Measurements from ENCODE around the gene CHRNA4.
"Not testable (repeated sequence)": the region's sequence is repeated elsewhere in the genome, so short reads cannot be mapped to it uniquely, and the experiment has no call there.

CHRNA4 gene

DNA sequence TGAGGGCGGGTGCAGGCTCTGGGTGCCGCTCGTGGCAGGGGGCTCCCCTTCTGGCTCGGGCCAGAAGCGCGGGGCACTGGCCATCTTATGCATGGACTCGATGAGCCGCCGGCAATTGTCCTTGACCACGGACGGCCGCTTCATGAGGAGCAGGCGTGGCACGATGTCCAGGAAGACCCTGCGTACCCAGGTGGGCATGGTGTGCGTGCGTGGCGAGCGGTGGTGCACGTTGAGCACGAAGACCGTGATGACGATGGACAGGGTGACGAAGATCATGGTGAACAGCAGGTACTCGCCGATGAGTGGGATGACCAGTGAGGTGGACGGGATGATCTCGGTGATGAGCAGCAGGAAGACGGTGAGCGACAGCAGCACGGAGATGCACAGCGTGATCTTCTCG lies 11.0 kb downstream of the CHRNA4 start:
- no peak for DNase-seq (ENCODE audit: low read depth, low spot score)

DNA sequence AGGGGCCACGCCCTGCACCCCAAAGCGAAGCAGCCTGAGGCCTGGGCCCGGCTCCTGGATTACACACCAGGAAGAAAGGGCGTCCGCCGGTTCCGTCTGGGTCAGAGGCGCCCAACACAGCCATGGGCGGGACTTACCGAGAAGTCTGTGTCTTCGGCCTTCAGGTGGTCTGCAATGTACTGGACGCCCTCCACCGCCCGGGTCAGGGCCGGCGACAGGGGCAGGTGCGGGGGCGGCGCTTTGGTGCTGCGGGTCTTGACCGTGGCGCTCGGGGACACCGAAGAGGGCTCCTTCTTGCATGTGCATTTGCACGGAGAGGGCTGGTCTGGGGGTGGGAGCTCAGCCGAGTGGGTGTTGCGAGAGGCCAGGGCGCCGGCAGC lies 11.6 kb downstream of the CHRNA4 start:
- DNase-seq (ENCODE audit: low read depth, low spot score), result no peak

DNA sequence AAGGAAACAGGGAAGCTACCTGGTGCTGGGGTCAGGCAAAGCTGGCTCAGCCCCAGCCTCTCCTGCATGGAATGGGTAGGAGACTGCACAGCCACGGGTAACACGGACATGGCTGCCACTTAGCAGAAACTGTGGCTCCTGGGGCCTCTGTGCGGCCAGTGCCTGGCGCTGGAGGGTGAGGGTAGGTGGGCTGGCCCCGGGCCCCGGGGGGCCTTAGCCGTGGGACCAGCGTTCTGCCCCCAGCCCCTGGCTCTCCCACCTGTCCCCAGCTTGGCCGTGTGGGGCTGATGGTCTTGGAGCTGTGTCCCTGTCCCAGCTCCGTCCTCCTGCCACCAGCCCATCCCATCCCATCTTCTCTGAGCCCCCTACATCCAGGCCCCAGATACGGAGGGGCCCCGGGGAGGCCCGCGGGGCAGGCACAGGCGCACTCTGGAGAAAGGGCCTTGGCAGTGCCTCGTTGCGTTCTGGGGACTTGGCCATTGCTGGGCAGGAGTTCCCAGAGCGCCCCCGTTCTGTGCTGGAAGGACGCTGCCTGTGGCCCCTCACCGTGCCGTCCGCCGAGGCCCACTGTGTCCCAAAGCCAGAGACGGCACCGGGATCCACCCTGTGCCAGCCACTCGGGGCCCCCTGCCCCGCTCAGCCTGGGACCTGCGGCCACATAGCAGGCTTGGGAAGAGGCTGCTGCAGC lies 12.2 kb downstream of the CHRNA4 start:
- no peak for DNase-seq (ENCODE audit: low read depth, low spot score)

DNA sequence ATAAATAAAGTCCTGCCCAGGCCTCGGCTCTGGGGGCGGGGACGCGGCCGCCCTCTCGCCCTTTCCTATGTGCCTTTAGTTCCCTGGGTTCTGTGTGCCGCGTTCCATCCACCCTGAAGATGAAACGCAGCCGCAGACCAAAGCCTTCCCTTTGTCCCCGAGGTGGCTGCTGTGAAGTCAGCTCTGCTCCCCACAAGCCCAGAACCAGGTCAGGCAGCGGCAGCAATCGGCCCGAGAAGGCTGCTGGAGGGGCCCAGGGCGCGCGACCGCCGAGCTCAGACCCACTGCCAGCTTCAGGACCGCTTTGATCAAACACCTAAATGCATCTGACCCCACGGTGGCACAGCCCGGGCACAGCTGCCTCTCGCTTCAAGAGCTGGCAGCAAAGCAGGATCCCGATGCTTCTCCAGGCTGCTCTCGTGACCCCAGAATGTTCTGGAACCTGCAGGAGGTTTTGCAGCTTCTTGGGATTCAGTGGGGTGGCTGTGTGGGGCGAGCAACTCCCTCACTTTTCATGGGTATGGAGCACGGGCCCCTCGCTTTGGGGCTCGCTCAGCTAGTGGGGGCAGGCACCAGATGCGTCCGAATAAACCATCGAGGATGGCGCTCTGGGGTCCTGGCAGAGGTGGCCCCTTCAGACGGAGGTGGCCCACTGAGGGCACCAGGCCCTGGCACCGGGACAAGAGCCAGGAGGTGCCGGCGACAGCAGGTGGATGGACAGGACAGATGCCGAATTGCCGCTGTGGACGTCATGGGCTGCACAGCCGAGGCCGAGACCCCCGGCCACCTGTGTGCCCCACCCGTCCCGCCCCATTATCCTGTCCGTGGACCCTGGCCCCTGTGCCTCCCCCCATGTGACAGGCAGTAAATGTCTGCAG lies 13.0 kb downstream of the CHRNA4 start:
- DNase-seq (ENCODE audit: low read depth, low spot score), result no peak

DNA sequence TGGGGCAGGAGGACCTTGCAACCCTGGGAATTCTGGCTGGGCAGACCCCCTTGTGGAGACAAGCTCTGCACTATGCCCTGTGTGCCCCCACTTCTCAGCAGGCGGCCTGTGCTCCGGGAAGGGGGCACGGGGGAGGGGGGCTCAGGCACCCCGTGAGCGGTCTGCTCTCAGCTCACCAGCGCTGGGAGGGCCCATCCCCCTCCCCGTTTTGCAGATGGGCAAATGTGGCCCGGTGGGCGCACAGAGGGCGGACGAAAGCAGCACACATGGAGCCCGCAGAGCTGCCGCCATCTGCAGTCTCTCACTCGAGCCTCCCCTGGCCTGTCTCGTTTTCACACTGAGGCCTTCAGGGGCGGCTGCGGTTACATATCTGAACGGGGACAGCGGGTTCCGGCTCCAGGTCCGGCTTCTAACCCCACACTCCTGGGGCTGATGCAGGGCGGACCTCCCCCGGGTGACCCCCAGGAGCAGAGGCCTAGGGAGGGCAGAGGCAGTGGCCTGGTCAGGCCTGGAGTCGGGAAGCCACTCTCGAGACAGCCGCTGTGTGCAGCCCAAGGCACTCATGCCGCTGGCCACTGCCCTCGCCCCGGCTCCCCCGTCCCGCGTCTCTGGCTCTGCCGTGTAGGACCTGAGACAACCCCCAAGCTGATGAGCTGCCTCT lies 13.9 kb downstream of the CHRNA4 start:
- no peak for DNase-seq (ENCODE audit: low read depth, low spot score)

DNA sequence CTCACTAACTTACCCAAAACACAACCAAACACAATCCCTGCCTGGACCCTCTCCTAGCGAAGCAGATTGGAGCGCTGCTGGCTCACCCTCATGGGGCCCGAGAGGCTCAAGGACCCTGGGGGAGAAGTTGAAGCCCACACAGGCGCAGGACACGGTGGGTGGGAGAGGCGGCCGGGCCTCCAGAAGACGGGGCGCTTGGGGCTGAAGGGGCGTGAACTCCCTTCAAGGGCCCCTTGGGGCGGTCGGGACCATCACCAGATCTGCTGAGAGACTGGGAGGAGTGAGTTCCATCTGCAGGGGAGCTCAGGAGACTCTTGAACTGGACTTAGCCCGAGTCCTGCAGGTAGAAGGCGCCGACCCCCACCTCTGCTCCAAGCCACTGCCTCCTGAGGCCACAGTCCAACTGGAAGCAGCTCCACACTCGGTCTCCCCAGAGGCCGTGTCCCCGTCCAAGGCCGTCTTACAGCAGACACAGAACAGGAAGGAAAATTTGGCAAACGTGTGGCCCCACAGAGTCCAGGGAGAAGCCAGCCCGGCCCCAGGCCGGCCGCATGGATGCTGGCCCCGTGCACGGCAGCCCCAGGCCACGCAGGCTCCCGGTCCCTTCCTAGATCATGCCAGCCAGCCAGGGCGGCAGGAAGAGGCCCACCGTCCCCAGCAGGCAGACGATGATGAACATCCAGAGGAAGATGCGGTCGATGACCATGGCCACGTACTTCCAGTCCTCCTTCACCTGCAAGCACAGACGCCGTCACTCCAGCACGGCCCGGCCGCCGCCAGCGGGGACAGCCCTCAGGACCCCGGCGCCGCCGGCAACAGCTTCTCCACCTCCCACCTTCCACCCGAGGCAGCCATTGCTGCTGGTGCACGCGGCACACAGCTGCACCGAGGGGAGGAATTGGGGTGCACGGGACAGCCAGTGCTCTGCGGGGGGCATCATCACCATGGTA lies 14.7 kb downstream of the CHRNA4 start:
- no peak for DNase-seq (ENCODE audit: low read depth, low spot score)

DNA sequence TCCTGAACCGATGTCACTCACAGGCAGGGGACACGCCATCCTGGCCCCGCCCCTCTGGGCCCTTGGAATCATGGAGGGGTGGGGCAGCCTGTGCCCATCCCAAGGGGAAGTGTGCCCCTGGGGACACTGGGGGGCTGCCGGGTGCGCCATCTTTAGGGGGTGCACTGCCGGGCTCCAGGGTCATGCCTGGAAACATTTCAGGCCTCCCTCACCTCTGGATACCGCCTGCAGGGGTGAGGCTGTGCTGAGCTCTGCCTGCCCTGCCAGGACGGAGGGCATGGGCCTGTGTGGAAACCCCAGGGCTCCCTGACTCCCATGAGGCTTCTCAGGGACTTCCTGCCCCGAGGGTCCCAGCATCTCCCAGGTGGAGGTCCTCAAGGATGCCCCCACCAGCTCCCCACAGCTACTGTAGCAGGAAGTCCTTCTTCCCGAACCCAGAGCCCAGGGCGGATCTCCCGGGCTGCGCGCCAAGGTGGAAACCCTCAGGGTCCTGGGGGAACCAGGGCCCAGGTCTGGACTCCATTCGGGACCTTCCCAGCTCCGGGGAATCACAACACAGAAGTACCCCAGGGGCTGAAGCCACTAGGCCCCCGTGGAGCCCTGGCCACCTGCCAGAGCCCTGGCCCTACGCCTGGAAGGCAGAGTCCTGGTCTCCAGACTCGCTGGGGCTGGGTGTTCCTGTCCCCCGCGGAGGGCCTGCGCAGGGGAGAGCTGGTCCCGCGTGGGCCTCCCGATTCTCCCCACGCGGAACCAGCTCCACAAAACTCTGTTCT lies 15.6 kb downstream of the CHRNA4 start:
- no peak for DNase-seq (ENCODE audit: low read depth, low spot score)

DNA sequence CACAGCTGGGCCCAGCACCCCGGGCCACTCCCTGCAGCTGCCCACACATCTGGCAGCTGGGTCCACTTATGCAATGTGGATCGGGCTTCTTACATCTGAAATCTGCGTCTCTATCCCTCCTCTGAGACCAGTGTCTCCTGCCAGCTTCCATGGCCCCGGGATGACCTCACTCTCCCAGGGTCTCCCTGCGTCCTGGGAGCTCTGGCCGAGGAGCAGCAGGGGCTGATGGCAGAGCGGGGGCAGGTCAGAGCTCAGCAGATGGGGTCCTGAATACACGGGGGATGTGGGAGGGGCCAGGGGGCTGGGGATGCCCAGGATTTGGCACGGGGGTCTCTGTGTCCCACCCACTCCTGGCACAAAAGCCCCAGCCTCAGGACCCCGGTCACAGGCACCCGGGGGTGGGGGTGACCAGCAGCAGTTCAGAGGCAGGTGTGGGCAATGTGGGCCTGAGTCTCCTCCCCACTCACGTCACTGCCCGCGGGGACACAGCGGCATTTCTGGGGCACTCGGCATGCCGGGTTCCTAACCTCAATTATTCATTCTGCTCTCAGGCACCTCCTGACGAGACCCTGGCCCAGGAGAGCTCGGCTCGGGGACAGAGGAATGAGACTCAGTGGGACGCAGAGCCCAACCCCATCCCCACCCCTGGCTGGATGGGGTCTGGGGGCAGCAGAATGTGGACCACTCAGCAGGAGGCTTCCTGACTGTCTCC lies 16.4 kb downstream of the CHRNA4 start:
- peak; percentile 27 for DNase-seq (ENCODE audit: low read depth, low spot score)

DNA sequence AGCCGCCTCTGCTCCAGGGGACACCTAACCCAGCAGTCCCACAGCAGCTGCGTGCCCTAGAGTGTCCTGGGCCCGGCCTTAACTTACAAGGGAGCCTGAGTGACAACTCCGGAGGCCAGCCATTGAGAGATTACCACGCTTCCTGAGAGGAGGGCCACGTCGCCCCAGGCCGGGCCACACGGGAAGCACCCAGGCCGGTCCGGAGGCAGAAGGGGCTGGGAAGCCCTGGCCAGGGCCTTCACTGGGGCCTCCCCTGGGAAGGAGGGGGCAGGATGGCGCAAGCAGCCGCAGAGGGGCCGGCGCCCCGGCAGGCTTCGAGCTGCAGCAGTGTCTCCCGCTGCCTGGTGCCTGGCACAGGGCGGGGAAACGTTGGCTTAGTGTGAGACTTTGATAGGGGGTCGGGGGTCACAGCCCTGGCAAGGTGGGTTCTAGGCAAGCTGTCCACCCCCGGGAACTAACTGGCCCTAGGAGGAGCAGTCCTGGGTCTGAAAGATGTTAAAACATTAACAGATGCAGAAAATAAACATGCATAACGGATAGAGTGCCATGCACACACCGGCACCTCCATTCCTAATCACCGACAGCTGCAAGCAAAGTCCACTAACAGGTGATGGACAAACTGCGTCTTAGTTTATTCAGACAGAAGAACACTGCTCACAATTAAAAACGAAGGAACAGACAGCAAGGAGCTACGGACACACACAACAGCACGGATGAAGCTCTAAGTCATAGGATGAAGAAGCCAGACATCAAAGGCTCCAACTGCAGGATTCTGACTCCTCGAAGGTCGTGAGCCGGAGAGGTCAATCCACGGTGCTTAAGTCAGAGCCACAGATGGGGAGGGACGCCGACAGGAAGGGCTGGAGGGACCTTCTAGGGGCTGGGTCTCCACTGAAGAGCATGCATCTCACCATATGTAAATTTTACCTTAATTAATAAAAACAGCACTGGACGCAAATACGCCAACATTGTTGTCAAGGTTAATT lies 17.4 kb downstream of the CHRNA4 start:
- DNase-seq (ENCODE audit: low read depth, low spot score), result no peak

DNA sequence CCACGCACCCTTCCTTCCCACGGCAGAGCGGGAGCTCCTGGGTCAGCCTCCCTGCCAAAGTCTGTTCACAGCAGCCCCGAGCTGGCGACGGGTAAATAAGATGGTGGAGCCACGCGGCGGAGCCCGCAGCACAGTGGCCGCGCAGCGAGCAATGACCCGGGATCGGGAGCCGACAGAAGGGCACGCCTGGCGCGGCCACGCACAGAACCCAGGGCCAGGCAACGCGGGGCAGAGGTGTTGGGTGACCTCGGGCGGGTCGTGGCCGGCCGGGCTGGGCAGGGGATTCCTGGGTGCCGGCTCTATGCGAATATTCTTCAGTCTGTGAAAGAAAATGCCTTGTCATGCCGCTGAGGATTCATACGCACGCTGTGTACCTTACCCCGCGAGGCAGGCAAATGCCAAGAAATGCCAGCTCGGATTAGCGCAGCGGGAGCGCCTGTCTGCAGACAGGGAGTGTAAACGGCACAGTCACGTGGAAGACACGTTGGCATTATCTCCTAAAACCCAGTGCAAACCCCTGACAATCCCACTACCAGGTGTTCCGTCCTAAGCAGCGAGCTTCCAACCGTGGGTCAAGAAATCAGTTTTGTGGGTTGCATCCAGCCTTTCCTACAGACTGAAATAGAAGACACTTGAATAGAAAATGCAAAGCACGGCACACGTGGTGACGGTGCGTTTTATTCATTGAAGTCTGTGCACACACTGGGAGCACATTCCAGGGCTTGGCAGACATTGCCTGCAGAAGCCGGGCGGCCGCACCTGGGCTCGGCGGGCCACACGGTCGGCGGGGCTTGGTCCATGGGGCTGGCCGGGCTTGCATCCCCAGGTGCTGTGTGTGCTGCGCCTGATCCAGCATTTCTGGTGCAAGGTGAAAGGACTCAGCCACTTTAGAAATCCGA lies 18.3 kb downstream of the CHRNA4 start:
- DNase-seq (ENCODE audit: low read depth, low spot score), result no peak

DNA sequence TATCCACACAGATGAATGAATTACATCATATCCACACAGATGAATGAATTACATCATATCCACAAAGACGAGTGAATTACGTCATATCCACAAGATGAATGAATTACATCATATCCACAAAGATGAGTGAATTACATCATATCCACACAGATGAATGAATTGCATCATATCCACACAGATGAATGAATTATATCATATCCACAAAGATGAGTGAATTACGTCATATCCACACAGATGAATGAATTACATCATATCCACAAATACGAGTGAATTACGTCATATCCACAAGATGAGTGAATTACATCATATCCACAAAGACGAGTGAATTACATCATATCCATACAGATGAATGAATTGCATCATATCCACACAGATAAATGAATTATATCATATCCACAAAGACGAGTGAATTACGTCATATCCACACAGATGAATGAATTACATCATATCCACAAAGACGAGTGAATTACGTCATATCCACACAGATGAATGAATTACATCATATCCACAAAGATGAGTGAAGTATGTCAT lies 20.9 kb downstream of the CHRNA4 start:
- DNase-seq (ENCODE audit: low read depth, low spot score), result not testable (repeated sequence)

DNA sequence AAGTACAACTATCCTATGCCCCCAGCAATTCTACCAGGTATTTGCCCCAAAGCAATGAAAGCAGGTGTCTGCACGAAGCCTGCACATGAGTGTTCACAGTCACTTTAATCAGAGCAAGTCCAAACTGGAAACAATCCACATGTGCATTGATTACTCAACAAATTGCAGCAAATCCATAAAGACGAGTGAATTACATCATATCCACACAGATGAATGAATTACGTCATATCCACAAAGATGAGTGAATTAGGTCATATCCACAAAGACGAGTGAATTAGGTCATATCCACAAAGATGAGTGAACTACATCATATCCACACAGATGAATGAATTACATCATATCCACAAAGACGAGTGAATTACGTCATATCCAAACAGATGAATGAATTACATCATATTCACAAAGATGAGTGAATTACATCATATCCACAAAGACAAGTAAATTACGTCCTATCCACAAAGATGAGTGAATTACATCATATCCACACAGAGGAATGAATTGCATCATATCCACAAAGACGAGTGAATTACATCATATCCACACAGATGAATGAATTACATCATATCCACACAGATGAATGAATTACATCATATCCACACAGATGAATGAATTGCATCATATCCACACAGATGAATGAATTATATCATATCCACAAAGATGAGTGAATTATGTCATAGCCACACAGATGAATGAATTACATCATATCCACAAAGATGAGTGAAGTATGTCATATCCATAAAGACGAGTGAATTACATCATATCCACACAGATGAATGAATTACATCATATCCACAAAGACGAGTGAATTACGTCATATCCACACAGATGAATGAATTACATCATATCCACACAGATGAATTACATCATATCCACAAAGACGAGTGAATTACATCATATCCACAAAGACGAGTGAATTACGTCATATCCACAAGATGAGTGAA lies 21.7 kb downstream of the CHRNA4 start:
- DNase-seq (ENCODE audit: low read depth, low spot score), result not testable (repeated sequence)

DNA sequence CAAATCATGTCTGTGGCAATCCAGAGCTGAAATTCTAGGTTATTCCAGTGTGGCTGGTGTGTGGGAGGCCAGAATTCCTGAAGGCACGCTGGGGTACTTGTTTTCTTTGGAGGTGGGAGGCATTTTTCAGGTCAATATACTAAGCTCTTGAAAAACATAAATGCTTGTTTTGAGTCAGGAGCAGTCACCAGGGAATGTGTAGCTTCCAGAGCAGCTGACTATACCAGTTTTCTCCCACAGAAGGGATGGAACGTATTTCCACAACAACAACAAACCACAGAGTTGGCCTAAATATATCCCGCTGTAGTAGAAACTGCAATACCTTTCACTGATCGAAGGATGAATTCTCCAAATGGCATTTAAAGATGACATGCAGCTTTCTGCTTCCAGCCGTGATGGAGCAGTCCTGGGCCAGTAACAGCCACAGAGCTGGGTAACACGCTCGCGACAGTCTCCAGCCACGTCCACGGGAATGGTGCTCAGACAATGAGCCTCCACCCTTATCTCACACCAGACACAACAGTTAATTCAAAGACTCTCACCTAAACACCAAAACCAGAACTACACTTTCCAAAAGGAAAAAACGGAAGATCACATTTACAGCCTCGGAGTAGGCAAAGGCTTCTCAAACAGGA lies 23.2 kb downstream of the CHRNA4 start:
- peak; percentile 83 for DNase-seq (ENCODE audit: low read depth, low spot score)

DNA sequence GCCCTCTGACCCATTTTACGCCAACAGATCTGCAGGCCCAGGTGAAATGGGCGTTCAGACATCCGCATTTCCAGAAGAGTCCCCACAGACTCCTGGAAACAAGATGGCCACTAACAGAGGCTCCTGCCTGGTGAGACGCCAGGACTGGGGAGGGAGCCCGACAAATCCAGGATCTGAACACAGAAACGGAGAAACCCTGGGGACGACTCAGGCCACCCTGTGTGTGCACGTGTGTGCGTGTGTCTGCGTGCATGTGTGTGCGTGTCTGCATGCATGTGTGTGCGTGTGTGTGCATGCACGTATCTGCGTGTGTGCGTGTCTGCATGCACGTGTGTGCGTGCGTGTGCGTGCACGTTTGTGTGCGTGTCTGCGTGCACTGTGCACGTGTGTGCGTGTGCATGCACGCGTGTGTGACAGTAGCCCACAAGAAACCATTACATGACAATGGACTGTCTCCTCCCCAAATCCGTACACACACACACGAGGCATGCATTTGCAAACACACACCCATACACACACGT lies 24.9 kb downstream of the CHRNA4 start:
- DNase-seq (ENCODE audit: low read depth, low spot score), result no peak

DNA sequence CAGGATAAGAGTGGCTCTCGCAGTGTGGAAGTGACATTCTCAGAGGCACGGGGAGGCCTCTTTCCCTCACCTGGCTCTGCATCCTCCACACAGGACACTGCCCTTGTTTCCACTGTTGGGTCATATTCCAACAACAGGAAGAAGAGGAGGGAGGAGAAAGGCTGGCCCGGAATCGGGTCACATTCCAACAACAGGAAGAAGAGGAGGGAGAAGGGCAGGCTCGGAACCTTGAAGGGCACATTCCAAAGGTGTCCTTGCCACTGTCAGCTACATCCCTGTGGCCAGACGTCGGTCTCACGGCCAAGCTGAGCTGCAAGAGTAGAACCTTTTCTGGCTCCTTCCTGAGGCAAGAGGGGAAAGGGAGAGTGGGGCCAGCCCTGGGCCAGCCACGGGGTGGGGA lies 25.4 kb downstream of the CHRNA4 start:
- DNase-seq (ENCODE audit: low read depth, low spot score), result no peak

DNA sequence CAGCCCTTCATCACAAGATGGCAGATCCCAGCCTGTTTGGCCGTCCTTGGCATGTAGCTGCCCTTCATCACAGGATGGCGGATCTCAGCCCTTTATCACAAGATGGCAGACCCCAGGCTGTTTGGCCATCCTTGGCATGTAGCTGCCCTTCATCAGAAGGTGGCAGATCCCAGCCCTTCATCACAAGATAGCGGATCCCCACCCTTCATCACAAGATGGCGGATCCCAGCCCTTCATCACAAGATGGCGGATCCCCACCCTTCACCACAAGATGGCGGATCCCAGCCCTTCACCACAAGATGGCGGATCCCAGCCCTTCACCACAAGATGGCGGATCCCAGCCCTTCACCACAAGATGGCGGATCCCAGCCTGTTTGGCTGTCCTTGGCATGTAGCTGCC lies 26.1 kb downstream of the CHRNA4 start:
- DNase-seq (ENCODE audit: low read depth, low spot score), result not testable (repeated sequence)
